HEK293 (cell line): ENCODE measurements around the gene RGMA.

ENCODE experiments used
- CTCF ChIP-seq: fragments of 450-650 bp; formaldehyde crosslinking; IDR thresholded peaks from 2 replicates; pipeline ENCODE4 v1.5.1; 2016; ENCODE audit warnings: missing biosample characterization, missing genetic modification characterization
- ZNF211 ChIP-seq: fragments of 450-650 bp; formaldehyde crosslinking; IDR thresholded peaks from 2 replicates; pipeline ENCODE4 v1.5.1; 2016; ENCODE audit warnings: low read depth, missing biosample characterization, missing genetic modification characterization

- no peak for TF ChIP-seq ZNF211 (tag by site-specific recombination)
- no peak for TF ChIP-seq CTCF (tag by site-specific recombination)
These were observed 15.5 kb downstream of the RGMA start for GRCh38 chr15:93073465-93073952.
